ENCODE results near the gene FREM1.
"Not testable (repeated sequence)": the region's sequence is repeated elsewhere in the genome, so short reads cannot be mapped to it uniquely, and the experiment has no call there.

FREM1 gene, protein sequence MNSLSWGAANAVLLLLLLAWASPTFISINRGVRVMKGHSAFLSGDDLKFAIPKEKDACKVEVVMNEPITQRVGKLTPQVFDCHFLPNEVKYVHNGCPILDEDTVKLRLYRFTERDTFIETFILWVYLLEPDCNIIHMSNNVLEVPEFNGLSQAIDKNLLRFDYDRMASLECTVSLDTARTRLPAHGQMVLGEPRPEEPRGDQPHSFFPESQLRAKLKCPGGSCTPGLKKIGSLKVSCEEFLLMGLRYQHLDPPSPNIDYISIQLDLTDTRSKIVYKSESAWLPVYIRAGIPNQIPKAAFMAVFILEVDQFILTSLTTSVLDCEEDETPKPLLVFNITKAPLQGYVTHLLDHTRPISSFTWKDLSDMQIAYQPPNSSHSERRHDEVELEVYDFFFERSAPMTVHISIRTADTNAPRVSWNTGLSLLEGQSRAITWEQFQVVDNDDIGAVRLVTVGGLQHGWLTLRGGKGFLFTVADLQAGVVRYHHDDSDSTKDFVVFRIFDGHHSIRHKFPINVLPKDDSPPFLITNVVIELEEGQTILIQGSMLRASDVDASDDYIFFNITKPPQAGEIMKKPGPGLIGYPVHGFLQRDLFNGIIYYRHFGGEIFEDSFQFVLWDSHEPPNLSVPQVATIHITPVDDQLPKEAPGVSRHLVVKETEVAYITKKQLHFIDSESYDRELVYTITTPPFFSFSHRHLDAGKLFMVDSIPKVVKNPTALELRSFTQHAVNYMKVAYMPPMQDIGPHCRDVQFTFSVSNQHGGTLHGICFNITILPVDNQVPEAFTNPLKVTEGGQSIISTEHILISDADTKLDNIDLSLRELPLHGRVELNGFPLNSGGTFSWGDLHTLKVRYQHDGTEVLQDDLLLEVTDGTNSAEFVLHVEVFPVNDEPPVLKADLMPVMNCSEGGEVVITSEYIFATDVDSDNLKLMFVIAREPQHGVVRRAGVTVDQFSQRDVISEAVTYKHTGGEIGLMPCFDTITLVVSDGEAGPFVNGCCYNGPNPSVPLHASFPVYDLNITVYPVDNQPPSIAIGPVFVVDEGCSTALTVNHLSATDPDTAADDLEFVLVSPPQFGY (N-terminal part only)

DNA sequence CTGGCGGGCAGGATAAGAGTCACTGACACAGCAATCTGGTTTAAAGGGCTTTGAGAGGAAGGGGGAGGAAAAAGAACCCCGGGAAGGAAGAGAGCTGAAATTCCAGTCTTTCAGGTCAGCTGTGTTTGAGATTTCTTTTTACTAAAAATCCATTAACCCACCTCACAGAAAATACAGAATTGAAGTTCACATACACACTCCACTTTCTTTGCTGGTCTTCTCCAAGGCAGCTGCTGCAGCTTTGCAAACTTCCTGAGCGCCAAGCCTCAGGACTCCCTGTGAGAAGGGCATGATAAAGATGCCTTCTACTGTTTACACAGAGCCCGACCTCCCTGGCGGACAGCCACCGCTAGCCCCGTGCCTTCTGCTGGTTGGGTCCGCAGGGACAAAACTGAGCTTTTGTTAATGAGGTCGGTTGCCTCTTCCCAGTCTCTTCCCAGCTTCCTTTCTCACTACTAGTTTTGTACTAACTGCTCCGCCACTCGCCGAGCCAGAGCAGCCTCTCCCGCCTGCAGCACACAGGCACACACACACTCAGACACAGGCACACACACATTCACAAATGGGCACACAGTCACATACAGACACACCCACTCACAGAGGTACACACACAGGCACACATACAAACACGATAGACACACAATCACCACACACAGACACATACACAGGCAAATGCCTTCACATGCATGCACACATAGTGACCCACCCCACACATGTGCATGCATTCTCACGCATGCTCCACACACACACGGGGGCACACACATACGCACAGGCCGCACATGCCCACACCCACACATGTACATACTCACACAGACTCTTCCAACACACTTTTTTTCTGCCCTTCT is at the start of gene FREM1:
FREM1 (minus strand) TSS at position 468 of the 845 bp plus-strand sequence. CDS start 41,451 bp downstream, outside the sequence.
- no peak for DNase-seq

DNA sequence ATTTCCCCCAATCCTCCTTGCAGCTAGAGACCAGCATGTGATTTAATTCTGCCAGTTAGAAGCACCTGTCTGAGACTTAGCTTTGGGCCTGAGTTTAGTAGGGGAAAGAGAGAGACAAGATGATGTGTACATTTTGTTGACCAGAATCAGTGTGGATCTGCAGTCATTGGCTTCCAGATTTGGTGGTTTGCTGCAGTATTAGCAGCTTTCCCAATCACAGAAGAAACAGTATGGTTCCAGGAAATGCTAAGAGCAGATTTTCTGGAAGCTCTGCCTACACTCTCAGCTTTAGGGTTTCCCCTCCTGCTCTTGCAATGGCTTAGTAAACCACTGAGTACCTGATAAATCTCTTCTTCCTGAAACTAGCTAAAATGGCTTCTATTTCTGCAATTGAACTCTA is 48.8 kb upstream of the FREM1 start:
- DNase-seq: no peak

DNA sequence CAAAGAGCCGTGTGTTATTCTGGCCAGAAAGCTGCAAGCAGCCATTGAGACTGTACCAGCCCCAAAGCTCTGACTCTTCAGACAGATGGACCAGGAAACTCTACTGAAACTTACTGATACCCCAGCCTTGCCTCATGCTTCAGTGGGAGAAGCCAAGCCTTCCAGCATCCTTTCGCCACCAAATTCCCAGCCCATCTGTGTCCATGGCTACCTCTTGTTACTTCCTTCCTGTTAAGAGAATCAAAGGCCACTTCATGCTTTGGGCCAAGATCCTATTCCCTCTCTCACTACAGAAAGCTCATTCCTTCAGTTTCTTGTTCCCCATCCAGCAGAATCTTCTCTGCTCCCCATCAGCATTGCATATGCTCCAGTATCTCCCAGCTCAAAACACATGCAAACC is 46.9 kb upstream of the FREM1 start:
- no peak for DNase-seq

DNA sequence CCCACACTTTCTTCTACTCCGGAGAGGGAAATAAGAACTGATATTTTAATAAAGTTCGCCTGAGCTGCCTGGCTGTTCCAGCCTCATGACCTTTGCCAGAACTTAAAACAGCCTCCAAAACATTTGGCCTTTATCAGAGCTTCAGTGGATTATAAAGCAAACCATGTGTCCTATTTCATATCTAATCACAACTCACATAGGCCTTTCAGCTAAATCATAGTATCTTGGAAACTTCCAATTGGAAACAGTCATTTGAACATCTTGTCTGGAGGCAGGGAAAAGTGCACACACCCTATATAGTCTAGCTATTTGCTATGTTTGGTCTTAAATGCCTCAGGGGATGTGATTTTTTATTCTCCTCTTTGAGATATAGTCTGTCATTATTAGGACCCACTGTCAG is 46.0 kb upstream of the FREM1 start:
- DNase-seq: no peak

DNA sequence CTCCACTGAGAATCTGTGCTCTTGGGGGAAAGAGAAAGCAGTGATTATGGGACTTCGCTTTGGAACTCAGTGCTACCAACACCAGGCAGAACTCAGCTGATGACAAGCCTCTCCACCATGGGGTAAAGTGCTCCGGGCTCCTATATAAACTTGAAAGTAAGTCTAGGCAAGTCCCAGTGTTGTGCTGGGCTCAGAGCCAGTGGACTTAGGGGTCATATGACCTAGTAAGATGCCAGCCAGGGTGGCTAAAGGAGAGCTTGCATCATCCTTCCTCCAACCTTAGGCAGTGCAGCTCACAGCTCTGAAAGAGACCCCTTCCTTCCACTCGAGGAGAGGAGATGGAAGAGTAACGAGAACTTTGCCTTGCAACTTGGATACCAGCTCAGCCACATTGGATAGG is 35.1 kb upstream of the FREM1 start:
- no peak for DNase-seq

DNA sequence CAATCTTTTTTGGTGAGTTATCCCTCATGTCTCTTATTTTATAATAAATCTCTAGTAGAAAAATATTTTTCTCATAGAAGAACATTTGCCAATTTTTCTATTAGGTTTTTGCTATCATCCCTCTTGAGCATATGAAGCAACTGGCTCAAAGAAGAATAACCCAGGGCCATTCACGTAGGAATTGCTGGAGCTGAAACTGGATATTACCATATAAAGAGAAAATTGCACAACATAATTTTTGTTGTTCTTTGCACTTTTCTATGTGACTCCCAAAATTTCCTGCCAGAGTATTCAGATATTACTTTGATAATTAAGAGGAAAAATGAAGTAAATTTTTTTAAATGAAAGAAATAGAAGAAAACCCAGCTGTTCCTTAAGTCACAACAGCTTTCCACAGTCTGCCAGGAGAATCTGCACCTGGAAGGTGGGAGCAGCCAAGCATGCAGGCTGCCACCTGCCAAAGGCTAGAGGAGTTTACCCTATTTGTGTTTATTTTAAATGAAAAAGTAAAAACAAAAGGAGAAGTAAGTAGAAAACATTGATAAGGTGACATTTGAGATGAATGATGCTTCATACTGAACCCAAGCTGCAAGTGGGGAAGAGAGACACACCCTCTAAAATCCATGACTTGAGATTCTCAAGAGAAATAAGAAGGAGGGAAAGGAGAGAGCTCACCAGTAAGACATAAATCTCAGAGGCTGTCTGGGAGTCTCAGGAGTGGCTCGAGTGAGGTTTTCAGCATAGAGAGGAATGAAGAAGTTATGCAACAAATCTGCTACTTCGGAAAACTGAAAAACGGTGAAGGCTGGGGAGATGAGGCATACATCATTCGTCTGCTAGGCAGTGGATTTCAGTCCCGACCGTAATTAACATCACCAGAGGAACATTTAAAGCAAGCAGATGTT is 31.5 kb upstream of the FREM1 start:
- no peak for DNase-seq

DNA sequence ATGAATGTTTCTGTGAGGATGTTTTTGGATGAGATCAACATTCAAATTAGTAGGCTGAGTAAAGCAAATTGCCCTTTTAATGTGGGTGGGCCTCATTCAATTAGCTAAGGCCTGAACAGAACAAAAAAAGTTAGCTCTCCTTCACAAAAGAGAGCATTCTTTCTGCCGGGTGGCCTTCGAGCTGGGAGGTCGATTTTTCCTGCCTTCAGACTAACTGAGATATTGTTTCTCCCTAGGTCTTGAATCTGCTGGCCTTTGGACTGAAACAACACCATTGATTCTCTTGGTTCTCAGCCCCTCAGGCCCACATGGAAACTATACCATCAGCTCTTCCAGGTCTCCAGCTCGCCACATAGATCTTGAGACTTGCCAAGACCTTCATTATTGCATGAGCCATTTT is 29.1 kb upstream of the FREM1 start:
- DNase-seq: no peak

DNA sequence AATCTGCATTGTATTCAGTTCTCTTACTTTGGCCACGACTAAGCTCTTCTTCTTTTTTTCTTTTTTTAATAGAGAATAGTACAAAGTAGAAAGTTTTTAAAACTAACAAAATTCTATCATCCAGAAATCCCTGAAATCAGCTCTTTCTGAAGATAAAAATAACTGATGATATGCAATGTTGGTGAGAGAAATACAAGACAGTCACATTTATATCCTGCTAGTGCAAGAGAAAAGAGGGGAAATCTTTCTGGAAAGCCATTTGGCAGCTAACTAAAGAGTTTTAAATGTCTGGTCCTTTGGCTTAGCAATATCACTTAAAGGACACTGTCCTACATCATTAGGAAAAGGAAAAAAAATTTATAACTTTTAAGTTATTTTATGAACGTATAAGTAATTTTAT is 27.0 kb upstream of the FREM1 start:
- no peak for DNase-seq

DNA sequence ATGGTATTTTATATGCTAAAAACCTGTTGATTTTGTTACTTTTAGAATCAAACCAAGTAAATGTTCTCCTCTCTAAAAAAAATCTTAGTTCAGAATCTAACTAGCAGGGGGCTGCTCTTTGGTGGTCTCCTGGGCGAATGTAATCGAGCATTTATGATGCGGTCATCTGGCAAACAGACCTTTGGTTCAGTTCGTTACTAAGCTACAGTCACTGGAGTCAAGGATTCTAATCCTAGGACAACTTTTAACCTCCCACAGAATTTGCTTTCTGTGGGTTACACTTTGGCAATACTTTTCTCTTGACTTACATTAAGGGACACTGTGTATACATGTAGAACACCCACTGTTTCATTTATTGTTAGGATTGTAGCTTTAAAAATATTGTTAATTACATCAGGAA is 26.3 kb upstream of the FREM1 start:
- no peak for DNase-seq

DNA sequence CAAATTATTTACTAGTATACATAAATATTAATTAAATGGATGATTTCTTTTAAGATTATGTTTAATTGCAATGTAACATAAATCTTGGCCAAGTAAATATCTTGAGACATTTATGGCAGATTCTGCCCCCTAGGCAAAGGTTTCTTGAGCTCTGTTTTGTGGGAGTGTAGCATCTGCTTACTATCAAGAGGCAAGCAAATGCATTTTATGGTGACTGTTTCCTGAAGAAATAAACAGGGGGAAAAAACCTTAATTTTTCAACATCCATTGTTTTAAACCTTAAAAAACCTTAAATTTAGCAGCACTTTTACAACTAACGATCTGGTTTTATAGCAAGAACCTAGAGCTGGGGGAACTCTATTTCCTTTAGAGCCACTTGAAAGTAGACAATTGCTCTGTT is 25.7 kb upstream of the FREM1 start:
- no peak for DNase-seq

DNA sequence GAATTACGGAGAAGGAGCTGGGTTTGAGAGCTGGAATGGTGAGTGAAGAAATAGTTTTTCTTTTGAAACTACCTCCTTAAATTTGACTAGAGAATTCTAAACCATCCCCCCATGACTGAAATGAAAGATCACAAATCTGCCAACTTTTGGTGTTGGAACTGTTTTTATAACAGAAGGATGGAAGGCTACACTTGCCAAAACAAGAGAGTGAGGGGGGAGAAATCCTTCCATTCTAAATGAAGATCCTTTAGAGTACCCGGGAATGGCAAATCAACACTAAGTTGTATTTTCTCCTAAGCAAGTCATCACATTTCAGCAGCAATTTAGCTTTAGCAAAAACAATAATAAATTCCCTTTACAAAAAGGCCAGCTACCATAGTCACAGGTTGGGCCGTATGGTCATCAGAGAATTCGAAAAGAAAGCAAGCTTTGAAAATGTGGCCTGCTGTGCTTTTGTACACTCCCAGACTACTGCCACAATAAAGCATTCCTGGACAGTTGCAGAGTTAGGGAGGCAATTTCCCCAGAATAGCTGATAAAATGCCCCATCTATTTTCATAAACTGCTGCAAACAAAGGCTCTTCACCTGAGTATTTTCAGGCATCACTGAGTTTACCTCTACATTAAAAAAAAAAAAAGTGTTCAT is 25.0 kb upstream of the FREM1 start:
- DNase-seq: no peak

DNA sequence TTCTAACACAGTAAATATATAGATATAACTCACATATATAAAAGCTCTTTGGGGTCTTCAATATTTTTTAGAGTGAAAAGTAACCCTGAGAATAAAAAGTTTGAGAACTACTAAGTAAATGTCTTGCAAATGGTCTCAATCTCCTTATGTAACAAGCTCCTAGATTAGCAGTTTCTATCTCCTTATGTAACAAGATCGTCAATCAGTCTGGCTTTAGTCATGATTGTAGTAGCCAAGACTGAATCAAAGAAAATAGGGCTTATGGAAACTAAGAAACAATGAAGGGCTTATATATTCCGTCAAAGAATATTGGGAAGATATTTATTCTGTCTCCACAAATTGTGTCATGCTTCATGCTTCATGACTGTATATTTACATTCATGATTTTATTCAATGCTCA is 22.4 kb upstream of the FREM1 start:
- DNase-seq: no peak

DNA sequence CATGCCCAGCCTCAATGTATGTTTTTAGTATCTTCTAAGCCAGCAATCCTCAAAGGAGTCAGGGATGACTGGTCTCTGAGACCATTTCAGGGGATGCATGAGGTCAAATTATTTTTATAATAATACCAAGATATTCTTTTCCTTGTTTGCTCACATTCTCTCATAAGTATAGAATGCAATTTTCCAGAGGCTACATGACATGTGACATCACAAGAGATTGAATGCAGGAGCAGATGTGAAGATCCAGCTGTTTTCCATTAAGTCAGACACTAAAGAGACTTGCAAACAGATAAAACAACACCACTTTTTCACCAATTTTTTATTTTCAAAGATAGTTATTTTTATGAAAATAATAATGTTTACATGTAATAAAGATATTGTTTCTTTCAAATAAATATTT is 22.0 kb upstream of the FREM1 start:
- no peak for DNase-seq

DNA sequence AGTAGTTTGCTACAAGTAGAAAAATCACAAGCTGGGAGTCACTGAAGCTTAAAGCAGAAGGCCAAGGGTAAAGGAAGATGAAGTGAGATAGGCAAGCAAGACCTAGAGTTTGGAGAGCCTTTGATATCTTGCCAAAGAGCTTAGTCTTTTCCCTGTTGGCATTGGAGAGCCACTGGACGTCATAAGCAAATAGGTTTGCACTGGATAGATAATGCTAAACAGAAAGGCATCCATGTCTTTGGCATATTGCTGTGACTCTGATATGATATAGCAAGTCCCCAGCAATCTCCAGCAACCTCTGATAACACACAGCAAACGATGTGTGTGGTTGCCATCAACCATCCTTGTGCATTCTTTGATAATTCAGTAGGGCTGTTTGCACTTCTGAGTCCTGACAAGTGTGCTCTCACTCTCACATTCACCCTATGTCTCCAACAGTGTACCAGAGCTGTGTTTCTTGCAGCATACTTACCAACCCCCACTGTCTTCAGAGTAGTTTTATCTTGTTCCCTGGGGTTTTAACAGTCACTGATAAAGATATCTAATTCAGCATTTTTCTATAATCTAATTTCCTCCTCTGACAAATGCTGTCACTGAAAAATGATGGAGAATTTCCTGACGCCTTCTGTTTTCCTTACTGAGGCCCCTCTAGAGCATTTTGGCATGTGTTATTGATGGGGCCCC is 16.9 kb upstream of the FREM1 start:
- no peak for DNase-seq

DNA sequence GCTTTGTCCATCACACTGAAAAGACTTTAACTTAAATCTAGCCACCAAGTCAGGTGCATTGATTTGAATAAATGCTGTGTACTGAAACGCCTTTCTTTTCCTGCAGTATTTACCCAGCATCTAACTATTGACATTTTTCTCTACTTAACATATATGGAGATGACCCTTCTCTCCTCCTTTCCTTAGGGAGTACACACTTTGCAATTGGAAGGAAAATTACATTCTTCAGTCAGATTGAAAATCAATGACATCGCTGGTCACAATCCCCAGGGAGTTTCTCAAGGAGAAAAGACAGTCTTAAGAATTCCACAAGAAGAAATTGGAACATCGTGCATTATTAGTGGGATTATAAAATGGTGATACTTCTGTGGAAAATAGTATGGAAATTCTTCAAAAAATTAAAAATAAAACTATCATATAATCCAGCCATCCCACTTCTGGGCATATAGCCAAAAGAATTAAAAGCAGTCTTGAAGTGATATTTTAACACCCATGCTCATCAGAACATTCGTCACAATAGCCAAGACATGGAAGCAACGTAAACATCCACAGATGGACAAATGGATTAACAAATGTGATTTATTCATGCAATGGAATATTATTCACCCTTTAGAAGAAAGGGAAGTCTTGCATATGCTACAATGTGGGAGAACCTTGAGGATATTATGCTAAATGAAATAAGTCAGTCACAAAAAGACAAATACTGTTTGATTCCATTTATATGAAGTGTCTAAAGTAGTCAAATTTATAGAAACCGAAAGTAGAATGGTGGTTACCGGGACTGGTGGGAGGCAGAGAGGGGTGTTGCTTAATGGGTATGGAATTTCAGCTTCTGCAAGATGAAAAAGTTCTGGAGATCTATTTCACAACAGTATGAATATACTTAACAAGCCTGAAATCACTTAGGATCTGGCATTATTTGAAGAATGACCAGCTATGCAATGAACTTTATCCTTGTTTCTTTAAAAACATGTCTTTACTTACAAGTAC is 14.3 kb upstream of the FREM1 start:
- DNase-seq: no peak

DNA sequence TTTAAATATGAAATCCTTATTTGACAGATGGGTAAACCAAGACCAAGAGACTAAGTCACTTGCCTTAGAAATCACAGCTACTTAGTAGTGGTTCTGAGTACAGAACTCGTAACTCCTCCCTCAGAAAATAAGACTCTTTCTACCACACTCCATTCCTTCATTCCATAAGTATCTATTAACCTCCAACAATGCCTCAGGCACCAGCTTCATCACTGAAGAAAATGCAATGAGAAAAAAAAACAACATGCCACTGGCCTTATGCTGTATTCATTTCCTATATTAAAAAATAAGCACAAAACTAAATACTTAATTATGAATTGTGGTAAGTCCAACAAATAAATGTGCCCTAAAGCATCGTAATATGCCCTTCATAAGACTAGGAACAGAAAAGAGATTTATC is 13.5 kb upstream of the FREM1 start:
- DNase-seq: no peak

DNA sequence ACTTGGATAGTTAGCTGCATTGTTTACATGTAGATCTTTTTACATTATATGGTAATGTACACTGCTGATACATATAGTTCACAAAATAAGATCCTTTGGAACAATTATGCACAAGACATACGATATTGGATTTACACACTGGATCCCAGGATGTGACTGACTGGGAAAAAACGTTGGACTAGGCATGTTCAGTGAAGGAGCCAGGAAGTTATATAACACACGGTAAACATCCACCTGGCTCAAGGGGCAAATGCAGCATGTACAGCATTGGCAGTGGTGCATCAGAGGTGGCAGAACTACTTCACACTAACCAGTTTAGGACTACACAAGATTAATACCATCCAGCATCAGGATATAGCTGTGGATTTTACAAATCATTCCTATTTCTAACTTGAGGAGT is 10.6 kb upstream of the FREM1 start:
- DNase-seq: not testable (repeated sequence)

DNA sequence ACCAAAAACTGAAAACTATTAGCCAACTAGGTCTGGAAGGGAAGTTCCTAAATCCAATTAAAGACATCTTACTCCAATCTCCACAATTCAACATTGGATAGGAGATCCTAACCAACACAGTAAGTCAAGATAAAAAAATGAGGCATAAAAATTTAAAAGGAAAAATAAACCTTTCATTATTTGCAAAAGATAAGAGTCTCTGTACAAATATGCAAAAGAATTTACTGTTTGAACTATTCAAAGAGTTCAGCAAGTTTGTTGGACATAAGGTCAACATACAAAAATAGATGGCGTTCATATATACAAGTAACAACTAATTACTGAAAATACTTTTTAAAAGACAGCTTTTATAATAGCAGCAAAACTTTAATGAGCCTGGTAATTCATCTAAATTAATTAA is 3.1 kb upstream of the FREM1 start:
- no peak for DNase-seq

DNA sequence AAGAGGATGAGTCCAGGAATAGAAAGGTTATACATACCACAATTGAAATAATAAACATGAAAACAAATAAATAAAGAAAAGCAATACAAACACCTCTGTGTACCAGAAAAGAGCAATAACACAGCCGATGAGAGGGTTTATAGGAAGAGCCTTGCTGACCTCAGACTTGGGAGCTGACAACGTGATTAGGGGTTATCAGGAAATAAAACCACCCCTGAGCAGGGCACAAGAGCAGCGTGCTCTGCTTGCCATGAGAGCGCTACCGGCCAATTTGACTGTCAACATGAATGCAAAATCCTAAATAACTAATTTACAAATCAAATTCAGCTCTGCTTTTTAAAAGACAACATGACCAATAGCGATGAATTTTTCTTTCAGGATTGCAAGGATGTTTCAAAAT is 2.6 kb upstream of the FREM1 start:
- no peak for DNase-seq
